HG03025 (cell line): Measurements from ENCODE around the gene FCRL5.

Experiments
- ATAC-seq: cut with Tn5 transposase; IDR thresholded peaks from one replicate; pipeline ENCODE4 v1.9.1; 2021; ENCODE audit warnings: mild to moderate bottlenecking, moderate library complexity; ENCODE audit not compliant: unreplicated experiment, low FRiP score

Gene FCRL5

GRCh38 chr1:157532569-157532968 lies 19.7 kb downstream of the FCRL5 start:
- no peak for ATAC-seq

DNA sequence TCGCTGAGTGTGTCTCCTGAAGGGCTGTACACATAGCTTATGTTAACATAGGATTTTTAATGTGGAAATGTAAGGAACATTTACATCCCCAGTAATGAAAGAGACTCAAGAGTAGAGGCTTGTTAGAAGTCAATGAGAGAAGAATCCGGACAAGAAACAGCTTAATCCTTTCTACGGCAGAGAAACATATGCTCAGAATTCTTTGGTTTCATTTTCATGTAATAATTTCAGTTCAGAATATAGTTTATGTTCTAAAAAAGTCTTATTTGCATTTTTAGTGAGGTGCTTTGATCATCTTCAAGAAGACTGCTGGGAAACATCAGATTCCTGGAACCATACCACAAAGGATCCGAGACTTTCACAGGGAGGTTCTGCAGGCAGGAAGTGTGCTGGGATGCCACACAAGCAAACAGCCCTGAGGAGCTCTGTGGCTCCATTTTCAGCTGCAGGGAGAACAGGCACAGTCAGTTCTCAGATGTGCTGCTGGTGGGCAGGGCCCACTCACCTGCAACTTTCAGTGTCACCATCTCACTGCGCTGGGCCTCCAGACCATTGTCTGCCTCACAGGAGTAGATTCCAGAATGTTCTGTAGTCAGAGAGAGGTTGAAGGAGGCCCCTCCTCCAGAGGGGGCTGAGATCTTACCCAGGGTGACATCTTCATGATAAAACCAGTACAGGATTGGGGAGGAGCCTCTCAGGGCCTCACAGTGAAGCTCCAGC lies 28.4 kb downstream of the FCRL5 start:
- ATAC-seq, result peak; percentile 79

- ATAC-seq, result no peak
These were observed 31.3 kb downstream of the FCRL5 start for GRCh38 chr1:157521056-157521455.

- ATAC-seq, result no peak
These were observed 31.9 kb downstream of the FCRL5 start for GRCh38 chr1:157520386-157520935.

- ATAC-seq, result no peak
These were observed 32.9 kb downstream of the FCRL5 start for GRCh38 chr1:157519451-157519850.

DNA sequence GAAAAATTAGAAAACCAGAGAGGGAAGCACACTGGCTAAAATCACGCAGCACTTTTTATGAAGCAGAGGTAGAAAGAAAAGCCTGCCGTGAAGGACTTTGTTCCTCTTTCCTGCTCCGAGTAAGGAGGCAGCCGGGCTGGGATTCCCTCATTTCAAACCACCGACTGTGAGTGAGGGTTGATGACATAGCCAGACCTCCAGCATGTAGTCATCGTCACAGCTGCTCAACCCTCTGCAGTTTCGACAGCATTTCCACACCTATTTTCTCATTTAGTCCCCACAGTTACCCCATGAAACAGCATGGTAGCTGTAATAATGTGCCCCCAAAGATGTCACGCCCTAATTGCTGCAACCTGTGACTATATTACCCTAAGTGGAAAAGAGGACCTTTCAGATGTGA lies 35.3 kb downstream of the FCRL5 start:
- ATAC-seq, result no peak

GRCh38 chr1:157515709-157516108 lies 36.6 kb downstream of the FCRL5 start:
- ATAC-seq, result no peak

GRCh38 chr1:157515141-157515540 lies 37.2 kb downstream of the FCRL5 start:
- no peak for ATAC-seq

GRCh38 chr1:157512036-157512969 lies 40.0 kb downstream of the FCRL5 start:
- ATAC-seq, result no peak

GRCh38 chr1:157509546-157510232 lies 42.6 kb downstream of the FCRL5 start:
- no peak for ATAC-seq

DNA sequence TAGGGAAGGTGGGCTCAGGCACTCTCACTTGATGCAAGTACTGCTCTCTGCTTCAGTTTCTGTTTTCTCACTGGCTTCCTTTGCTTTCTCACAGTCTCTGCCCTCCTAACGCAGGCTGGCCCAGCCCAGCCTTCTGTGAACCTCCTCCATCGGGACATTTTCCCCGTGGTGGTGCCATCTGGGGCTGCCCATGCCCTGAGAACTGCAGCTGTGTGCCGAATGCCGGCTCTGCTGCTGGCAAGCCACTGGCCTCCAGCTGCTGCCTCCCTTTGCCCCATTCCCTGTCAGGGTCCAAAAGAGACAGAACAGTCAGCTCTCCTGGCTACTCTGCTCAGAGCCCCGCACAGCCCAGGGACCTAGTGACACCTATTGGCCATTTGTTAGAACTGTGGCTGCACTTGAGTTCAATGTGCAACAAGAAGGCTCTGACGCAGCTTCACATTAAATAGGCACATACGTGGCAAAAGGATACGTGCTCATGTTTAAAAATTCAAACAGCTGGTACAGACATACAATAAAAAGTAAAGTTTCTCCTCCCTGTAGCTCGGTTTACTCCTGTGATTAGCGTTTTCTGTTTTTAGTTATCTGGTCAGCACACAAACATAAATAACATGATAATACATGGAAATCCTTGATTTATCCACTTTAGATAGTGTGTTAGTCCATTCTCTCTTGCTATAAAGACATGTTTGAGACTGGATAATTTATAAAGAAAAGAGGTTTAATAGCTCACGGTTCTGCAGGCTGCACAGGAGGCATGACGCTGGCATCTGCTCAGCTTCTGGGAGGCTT lies 46.6 kb downstream of the FCRL5 start:
- ATAC-seq, result no peak

GRCh38 chr1:157504646-157505045 lies 47.7 kb downstream of the FCRL5 start:
- no peak for ATAC-seq

- ATAC-seq, result no peak
These were observed 52.8 kb downstream of the FCRL5 start for GRCh38 chr1:157499521-157499920.

DNA sequence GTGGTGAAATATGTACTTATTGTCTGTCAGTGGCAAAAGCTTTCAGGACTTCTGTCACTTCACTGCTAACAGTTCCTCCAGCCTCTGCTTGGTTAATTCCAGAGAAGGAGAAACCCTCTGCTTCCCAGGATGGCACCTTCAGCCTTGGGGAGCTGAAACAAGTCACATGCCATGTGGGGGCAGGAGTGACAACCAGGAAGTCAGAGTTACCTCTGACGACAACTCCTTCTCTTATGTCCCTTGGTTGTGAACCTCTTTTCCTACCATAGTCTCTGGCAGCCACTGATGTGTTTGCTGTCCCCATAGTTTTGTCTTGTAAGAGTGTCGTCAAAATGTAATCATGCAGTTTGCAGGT lies 53.6 kb downstream of the FCRL5 start:
- no peak for ATAC-seq

DNA sequence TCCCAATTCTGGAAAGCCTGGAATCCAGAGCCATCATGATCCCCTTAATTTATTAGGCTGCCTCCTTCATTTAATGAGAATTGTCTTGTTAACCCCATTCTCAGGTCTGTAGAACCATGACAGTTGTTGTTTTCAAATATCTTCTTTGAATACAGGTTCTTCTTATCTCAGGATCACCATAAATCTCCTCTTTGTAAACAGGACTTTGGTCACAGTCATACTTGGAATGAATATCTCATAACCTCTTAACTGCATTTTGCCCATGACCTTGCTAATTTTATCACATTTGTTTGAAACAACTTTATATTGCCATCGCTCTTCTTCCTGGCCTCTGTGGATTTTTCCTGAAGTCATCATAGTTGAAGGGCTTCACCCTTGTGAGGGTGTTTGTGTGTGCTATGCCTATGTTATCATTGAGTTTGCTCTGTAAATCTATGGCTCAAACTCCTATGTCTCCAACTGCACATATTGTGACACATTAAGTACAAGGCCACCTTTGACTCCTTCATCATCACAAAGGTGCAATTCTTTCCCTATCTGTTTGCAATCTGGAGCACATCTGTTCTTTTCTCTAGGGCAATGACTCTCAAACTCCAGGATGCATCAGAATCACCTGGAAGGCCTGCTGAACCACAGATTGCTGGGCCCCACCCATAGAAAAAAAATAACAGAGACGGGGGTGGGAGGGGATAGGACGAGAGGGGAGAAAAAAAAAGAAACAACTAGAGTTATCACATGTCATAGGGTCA lies 54.2 kb downstream of the FCRL5 start:
- no peak for ATAC-seq

- no peak for ATAC-seq
These were observed 55.0 kb downstream of the FCRL5 start for GRCh38 chr1:157497284-157497683.

GRCh38 chr1:157496121-157496526 lies 56.2 kb downstream of the FCRL5 start:
- ATAC-seq, result no peak

- ATAC-seq, result no peak
These were observed 57.0 kb downstream of the FCRL5 start for GRCh38 chr1:157495285-157495684.

DNA sequence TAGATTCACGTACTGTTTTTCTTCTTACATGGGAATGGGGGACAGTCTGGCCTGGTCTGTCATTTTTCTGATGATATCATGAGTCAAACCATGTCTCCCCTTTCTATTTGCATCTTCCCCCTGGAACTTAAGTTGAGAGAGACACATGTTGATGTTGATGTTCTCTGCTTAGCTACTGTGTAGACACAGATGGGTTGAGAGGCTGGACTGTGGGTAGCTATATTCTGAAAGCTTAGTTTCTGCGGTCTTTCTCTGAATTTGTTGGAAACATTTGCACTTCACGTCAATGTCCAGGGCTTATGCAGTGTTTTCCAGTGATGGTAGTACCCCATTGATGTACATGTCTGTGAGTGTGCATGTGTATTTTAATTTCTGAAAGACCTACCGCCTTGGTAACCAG lies 58.2 kb downstream of the FCRL5 start:
- ATAC-seq, result no peak
